GM19468 (cell line): ENCODE results near the gene RHEX.

Source experiments
- ATAC-seq: cut with Tn5 transposase; IDR thresholded peaks from one replicate; pipeline ENCODE4 v1.9.1; 2021; ENCODE audit warnings: mild to moderate bottlenecking, moderate library complexity, moderate number of reproducible peaks; ENCODE audit not compliant: unreplicated experiment; ENCODE audit errors: extremely low read depth

RHEX gene

DNA sequence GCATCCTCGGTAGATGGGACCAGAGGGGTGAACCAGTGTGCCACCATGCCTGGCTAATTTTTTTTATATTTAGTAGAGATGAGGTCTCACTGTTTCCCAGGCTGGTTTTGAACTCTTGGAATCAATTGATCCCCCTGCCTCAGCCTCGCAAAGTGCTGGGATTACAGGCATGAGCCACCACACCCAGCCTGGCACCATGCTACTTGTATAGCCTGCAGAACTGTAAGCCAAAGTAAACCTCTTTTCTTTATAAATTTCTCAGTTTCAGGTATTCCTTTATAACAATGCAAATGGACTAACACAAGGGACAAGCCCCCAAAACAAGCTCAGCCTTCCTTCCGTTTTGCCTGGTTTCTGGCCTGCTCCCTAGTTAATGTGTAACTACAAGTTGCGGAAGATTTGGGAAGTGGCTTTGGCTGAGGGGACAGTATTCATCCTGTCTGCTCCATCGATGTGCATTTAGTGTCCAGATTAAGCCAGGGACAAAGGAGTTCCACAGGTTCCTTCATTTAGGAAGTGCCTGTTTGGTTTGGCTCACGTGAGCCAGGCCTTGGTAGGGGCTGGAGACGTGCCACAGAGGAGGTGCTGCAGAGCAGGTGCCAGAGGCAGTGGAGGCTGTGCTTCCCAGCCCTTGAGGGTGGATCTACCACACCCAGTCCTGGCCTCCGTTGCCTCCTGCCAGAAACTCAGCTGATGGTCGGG, 59.8 kb downstream of the RHEX start:
- no peak for ATAC-seq

DNA sequence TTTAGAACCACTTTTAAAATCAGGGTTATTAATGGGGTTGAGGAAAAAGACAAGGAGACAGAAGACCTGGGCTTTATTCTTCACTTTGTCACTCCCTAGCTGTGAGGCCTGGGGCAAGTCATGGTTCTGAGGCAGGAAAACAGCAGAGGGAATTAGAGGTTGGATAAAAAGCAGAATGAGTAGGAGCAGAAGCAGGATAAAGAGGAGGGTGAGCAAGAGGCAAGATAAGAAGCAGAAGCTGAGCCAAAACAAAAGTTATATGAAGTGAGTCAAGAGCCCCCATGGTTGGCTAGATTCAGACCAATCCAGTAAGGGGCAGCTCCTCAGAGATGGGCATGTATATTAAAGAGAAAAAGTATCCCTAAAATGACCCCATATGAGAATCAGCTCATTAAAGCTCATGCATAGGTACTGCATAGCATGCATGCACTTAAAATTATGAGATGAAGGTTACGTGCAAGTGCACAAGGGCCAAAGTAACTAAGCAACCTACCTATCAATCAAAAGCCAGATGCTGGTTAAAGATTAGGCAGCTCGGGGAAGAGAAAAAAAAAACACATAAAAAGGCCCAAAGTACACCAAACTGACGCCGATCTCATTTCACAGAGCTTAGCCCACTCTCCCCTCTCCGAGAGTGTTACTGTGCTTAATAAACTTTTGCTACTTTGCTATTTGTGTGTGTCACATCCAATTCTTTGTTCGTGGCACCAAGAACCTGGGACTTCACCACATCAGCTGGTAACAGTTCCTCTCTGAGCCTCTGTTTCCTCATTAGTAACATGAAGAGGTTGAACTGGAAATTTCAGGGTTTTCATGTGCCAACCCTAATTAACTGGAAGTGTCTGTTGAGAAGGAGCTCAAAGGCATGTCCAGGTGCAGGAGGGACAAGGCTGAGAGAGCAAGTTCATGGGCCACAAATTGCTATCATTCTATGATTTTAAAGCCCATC, 62.0 kb downstream of the RHEX start:
- ATAC-seq: no peak

- ATAC-seq: no peak
These were observed 62.8 kb downstream of the RHEX start for GRCh38 chr1:206115791-206116190.

GRCh38 chr1:206116191-206116872, 63.4 kb downstream of the RHEX start:
- ATAC-seq: no peak

- no peak for ATAC-seq
These were observed 63.8 kb downstream of the RHEX start for GRCh38 chr1:206116873-206117150.

DNA sequence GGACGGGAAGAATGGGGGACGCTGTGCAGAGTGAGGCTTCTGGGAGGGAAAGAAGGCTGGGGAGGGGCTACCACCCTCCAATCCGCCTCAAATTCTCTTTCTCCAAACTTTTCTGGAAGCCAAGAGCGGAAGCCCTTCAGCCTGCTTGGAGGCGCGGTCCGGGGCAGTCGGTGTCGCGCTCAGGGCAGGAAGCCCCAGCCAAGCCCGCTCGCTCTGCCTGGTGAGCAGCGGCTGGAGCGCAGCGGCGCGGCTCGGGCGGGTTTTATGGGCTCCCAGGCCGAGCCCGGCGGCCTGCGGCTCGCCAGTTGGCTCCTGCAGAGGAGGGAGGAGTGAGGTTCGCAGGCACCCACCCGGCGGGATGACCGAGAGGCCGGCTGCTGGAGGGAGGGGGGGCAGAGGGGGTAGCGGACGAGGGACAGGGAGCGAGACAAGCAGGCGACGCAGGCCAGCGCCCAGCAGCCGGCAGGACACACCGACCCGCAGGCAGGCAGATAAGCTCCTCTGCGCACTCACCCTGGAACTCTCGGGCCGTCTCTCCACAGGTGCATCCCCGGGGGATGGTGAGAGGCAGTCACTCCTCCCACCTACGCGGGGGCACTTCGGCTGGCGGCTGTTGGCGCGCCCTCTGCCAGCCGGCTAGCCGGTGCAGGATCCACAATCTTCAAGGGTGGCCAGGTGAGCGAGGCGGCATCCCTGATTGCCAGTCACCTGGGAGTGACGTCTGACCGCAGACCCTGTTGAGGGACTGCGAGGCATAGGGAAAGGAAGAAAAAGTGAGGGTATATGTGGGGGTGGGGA, 64.4 kb downstream of the RHEX start, which contains the start of gene AVPR1B:
AVPR1B (minus strand) TSS at position 238 of the 798 bp plus-strand sequence. CDS start 498 bp downstream, outside the sequence.
- no peak for ATAC-seq

DNA sequence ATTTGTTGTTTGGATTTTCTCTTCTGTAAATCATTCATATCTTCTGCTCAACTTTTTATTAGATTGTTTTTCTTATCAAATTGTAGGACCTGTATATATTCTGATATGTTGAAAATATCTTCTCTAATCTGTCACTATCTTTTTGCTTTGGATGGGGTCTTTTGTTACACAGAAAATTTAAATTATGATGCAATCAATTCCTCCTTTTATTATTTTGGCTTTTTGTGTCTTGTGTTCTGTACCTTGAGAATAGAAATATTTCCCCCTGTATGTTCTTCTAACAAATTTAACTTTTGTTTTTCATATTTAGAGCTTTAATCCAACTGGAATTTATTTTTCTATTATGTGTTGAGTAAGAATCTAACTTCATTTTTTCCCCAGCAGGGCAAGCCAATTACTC, 67.4 kb downstream of the RHEX start:
- no peak for ATAC-seq

GRCh38 chr1:206121269-206121668, 68.3 kb downstream of the RHEX start:
- ATAC-seq: no peak

GRCh38 chr1:206122686-206123085, 69.7 kb downstream of the RHEX start:
- ATAC-seq: no peak

DNA sequence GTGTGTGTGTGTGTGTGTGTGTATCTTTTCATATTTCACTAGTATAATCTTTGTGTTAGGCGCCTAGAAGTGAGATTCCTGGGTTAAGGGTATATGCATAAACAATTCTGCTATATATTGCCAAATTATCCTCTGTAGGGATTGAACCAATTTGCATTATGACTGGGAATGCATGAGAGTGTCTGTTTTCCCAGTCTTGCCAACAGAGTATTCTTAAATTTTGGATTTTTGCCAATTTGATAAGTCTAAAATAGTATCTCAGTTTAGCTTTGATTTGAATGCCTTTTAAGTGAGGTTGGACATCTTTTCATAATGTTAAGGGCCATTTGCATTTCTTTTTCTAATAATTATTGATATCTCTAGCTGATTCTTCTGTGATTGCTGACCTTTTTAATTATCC, 72.4 kb downstream of the RHEX start:
- ATAC-seq: no peak

DNA sequence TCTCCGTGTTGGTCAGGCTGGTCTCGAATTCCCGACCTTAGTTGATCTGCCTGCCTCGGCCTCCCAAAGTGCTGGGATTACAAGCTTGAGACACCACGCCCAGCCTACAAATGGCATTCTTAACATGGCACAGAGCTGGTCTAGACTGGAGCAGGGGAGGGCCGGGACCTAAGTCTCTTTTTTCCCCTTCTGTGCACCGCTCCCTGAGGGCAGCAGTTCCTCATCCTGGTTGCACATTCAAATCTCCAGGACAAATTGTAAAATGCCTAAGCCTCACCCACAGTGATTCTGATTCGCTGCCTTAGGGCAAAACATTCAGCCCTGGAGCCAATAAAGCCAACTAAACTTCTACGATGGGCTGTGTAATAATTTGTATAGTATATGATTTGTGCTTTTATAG, 74.4 kb downstream of the RHEX start:
- ATAC-seq: no peak

GRCh38 chr1:206128196-206128595, 75.2 kb downstream of the RHEX start:
- no peak for ATAC-seq

GRCh38 chr1:206131037-206131436, 78.1 kb downstream of the RHEX start:
- no peak for ATAC-seq

GRCh38 chr1:206133751-206134415, 80.9 kb downstream of the RHEX start:
- ATAC-seq: no peak

DNA sequence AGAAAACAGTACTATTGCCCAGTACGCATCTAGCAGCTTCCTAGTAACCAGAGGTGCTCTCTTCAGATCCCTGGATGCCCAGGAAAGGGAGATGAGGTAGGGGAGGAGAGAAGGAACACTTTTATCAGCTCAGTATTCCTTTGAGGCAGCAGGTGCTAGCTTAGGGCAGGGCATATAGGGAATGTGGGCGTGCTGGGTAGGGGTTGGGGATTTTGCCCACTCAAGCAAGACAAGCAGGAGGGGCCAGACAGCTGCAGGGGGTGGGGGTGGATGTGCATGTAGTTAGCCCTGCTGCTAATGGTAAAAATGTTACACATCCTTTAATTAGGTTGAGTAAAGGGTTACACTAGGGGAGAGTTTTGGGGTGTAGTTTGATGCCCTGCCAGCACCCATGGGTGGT, 82.3 kb downstream of the RHEX start:
- no peak for ATAC-seq

DNA sequence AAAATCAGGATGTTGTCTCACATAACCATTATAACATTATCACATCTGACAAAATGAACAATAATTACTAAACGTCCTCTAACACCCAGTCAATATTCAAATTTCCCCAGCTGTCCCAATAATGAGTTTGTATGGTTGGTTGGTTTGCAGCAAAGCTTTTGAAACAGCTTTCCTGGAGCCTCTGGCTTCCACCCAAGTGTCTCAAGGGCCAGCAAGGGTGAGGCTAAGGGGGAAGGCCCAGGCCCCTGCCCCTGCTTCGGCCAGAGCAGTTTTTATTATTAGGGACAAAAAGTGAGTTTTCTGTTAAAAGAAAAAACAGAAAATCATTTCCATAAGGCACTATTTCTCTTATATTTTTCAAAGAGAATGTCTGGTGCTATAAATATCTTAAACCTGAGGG, 83.3 kb downstream of the RHEX start:
- ATAC-seq: no peak

GRCh38 chr1:206142011-206142410, 89.0 kb downstream of the RHEX start:
- no peak for ATAC-seq

DNA sequence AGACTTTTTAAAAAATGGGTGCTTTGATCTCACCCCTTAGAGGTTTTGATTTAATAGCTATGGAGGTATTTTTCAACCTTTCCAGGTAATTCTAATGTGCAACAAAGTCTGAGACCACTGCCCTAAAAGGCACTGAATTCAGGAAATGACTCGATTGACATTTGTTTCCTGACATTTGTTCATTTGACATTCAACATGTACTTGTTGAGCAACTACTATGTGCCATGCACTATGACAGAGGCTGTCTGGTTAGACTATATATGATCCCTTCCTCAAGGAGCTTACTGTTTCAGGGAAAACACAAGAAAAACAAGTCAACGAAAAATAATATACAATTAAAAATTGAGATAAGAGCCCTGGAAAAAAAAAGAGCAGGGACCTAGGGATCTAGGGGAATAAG, 89.8 kb downstream of the RHEX start:
- no peak for ATAC-seq

GRCh38 chr1:206143537-206144172, 90.7 kb downstream of the RHEX start:
- no peak for ATAC-seq
